ENCODE measurements around the gene APMAP. TPM values are rescaled to one million over a fixed set of nuclear protein-coding genes. Genes with fewer than 3 reads are reported as not detected.
"Not testable (repeated sequence)": the region's sequence is repeated elsewhere in the genome, so short reads cannot be mapped to it uniquely, and the experiment has no call there.

The APMAP gene
- polyA plus RNA-seq, 1 donor from 2014 or later, result 42.0 TPM

DNA sequence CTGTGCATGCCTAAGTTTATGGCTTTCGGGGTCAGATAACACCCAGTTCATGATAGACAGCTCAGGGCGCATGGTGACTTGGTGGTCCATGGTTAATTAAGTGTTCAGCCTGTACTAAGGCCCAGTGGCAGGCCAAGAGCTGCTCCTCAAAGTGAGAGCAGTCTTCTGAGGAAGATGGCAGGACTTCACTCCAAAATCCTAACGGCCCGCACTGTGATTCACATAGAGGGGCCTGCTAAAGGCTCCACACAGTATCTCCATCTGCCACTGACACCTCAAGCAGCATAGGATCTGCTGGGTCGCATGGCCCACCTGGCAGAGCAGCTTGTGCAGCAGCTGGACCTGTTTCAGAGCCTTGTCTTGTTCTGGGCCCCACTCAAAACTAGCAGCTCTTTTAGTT is 54.1 kb downstream of the APMAP start:
- Mint-ChIP-seq H3K27ac (no peak overlapping the region), H3K4me1 (no peaks in the 10 kb centered on the region), H3K36me3 (peaks cover 4% of the 10 kb centered on the region), H3K27me3 (no peaks in the 10 kb centered on the region), H3K9me3 (peaks cover 3 to 9% (median 7%) of the 10 kb centered on the region in 3 donors), H3K4me3 (no peak overlapping the region)

DNA sequence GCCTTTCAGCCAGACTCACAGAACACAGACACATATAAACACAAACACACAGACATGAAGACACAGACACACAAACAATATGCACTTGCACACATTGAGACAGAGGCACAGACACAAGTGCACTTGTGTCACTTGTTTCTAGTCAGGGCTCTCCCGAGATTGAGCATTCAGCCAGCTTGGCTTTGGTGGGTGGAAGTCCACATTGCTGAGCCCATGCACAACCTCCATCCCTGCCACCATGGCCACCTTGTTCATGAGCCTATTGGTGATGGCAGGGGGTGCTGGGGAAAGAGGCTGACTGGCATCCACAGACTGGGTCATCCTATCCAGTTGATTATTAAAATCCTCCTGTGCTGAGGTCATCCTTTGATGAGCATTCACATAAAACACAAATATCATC is 55.0 kb downstream of the APMAP start:
- Mint-ChIP-seq H3K36me3 (peaks cover 4% of the 10 kb centered on the region), H3K4me1 (no peaks in the 10 kb centered on the region), H3K4me3 (no peak overlapping the region), H3K27me3 (no peaks in the 10 kb centered on the region), H3K9me3 (peaks cover 3 to 9% (median 7%) of the 10 kb centered on the region in 3 donors), H3K27ac (no peak overlapping the region)

DNA sequence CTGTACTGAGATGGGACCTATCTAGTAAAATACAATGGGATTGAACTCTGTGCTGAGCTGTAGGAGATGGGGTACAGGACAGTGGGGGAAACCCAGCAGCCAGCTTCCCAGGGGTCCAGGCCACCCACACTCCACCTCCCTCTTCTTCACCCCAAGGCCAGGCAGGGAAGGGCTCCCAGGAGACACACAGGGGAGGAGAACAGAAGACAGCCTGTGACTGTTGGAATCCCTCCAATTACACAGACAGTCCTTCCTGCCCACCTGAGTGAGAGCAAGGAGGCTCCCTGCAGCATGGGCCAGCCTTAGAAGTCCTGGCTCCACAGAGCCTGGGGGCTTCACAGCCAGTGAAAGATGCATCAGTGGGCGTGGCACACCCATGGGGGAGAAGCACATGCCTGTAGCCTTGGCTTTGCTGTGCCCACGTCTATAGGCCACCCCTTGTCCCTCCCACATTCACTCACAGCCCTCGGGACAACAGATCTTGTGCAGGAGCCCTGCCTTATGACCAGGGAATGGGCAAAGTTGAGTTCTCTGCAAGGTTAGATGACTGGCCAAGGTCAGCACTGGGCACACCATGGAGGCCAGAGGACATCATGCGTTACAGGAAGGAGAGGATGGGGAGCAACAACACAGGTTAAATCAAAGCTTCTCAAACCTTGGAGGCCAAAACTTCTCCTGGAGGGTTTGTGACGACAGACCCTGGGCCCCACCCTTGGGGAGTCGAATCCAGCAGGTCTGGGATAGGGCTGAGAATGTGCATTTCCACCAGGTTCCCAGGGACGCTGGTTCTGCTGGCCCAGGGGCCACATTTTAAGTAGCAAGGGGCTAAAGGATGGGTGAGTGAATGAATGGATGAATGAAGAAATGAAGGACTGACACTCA is 55.8 kb downstream of the APMAP start:
- no peak overlapping the region for H3K4me3 Mint-ChIP-seq
- peaks cover 3 to 7% (median 6%) of the 10 kb centered on the region in 3 donors for H3K9me3 Mint-ChIP-seq

DNA sequence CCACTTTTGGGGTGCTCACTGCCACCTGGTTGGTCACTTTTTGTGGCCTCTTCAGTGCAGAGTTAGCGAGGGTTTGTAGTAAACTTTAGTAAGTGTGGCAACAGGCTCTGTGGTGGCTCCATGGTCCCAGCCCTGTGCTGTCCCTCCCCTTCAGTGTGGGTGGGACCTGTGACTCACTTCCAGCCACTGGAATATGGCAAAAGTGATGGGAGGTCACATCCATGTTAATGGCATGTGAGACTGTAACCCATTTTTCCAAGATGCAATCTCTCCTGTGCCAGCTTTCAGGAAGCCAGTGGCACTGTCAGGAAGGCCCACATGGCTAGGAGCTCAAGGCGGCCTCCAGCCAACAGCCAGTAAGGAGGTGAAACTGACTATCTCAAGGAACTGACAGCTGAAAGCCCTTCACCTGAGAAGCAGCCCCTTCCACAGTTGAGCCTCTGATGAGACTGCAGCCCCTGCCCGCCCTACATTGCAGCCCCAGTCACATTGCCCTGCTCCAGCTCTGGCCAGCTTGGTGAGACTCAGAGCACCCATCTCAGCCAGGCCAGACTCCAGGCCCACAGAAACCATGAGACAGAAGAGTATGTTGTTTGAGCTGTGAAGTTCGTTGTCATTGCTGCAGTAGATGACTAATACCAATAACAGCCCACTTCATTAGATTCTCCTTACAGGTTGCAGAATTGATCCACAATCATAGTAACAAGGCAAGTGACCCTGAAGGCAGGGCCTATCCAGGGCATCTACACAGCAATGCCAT is 56.6 kb downstream of the APMAP start:
- Mint-ChIP-seq H3K36me3 (peaks cover 3% of the 10 kb centered on the region), H3K4me3 (no peak overlapping the region), H3K4me1 (peaks cover 0 to 3% (median 0%) of the 10 kb centered on the region in 3 donors), H3K27me3 (peaks cover 6% of the 10 kb centered on the region), H3K27ac (no peak overlapping the region), H3K9me3 (peaks cover 0 to 7% (median 0%) of the 10 kb centered on the region in 3 donors)

More for the DNA sequence above, 55.8 kb downstream of the APMAP start:
- peaks cover 1% of the 10 kb centered on the region for H3K27me3 Mint-ChIP-seq
- H3K27ac Mint-ChIP-seq, result no peak overlapping the region
- H3K36me3 Mint-ChIP-seq, result peaks cover 4% of the 10 kb centered on the region
- peaks cover 0 to under 1% (median 0%) of the 10 kb centered on the region in 3 donors for H3K4me1 Mint-ChIP-seq

DNA sequence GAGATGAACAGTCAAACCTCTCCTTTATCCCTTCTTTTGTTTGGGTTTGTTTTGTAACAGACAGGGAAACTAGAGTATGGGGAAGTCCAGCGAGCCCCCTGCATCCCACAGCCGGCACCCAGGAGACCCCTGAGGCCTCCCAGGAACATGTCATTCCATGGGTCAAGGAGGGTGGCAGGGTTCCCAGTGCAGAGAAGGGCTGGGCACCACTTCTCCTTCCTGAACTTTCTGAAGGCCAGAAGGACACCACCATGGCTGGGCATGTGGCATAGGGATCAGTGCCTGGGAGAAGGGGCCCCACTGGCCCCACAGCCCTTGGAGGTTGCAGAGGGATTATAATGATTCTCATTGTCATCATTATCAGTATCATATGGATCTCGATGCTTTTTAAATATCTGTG is 57.4 kb downstream of the APMAP start:
- no peak overlapping the region for H3K4me3 Mint-ChIP-seq
- H3K27me3 Mint-ChIP-seq, result peaks cover 6% of the 10 kb centered on the region
- peaks cover 3% of the 10 kb centered on the region for H3K36me3 Mint-ChIP-seq
- peaks cover 0 to 6% (median 0%) of the 10 kb centered on the region in 3 donors for H3K9me3 Mint-ChIP-seq
- H3K4me1 Mint-ChIP-seq, result peaks cover 0 to 3% (median 0%) of the 10 kb centered on the region in 3 donors
- H3K27ac Mint-ChIP-seq, result no peak overlapping the region

DNA sequence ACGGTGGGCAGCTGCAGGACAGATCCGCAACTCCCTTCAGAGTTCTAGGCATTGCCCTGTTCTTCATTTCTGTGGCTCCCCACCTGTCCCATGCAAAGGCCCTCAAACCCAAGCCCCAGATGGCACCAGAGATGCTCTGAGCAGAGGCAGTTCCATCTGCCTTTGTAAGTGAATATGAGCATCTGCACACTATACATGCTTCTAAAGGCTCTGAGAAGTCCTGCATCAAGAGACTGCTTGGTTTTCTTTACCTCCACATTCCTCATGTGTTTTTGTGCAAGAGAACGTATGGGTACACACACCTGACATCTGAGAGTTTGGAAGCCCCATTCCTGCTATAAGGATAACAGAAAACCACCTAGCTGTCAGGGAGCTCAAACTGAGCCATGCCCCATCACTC is 57.8 kb downstream of the APMAP start:
- Mint-ChIP-seq H3K4me3 (no peak overlapping the region), H3K4me1 (peaks cover 0 to 3% (median 0%) of the 10 kb centered on the region in 3 donors), H3K36me3 (peaks cover 3% of the 10 kb centered on the region), H3K27me3 (peaks cover 6% of the 10 kb centered on the region), H3K27ac (no peak overlapping the region), H3K9me3 (peaks cover 0 to 5% (median 0%) of the 10 kb centered on the region in 3 donors)

DNA sequence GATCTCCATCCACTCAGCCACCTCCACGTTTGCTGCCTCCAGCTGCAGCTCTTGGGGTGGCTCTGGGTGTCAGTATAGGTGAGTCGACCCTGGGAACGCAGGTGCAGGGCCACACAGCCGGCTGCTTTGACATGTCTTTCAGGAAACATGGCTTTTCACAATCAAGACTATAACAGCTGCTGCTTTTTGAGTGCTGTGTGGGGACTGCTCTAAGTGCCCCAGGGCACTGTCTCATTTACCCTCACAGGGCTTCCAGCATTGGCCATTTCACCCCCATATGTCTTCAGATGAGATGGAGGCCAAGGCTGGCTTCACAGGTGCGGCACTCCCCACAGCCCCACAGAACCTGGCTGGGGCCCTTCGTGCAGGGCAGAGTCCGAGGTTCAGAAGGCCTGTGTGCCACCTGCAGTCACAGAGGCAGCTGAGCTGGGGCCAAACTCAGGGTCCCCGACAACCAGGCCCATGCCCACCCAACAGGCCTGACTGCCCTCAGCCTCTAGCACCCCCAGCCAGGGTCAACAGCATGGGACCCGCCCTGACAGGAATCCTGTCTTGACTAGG is 58.4 kb downstream of the APMAP start:
- Mint-ChIP-seq H3K4me3 (no peak overlapping the region), H3K27me3 (peaks cover 6% of the 10 kb centered on the region), H3K9me3 (peaks cover 0 to 5% (median 0%) of the 10 kb centered on the region in 3 donors), H3K4me1 (peaks cover 0 to 3% (median 0%) of the 10 kb centered on the region in 3 donors), H3K27ac (no peak overlapping the region), H3K36me3 (peaks cover 3% of the 10 kb centered on the region)

DNA sequence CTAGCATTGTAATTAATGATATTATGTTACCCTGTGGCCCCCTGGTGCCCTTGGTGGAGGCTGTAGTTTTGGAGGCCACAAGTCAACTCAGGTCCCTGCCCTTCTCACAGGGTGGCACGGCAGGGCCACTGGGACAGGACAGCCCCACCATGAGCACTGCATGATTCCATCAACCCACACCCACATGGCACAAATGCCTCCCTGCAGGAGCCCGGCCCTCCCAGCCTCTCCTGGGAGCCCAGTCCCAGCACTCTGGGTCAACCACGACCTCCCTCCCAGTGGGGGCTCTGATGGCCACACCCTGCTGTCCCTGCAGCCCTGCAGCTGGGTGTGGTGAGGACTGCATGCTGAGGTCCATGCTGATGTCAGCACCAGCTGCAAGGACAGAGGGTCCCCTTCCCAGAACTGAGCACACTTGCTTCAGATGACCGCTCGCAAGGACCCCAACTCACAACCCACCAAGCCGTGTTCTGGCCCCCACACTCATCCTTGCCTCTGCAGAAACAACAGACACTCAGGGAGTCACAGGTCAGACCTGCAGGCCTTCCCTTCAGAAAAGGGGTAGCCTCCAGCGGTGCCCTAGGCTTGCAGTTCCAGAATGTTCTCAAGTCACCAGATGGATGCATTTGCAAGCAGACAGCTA is 59.2 kb downstream of the APMAP start:
- Mint-ChIP-seq H3K27ac (no peak overlapping the region), H3K36me3 (peaks cover 3% of the 10 kb centered on the region)

DNA sequence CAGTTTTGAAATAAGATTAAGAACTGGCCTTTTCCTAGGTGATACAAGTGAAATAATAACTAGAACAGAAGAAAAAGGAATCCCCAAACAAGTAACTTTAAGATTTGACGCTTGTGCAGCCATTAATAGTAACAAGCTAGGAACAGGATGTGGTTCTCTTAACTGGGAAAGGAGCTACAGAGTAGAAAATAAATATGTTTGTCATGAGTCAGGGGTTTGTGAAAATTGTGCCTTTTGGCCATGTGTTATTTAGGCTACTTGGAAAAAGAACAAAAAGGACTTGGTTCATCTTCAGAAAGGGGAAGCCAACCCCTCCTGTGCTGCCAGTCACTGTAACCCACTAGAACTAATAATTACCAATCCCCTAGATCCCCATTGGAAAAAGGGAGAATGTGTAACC is 60.7 kb downstream of the APMAP start:
- not testable (repeated sequence) for H3K27ac Mint-ChIP-seq

More for the DNA sequence above, 59.2 kb downstream of the APMAP start:
- Mint-ChIP-seq H3K27me3 (peaks cover 6% of the 10 kb centered on the region), H3K9me3 (peaks cover 0 to 5% (median 0%) of the 10 kb centered on the region in 3 donors), H3K4me3 (no peak overlapping the region), H3K4me1 (peaks cover 0 to 3% (median 0%) of the 10 kb centered on the region in 3 donors)

DNA sequence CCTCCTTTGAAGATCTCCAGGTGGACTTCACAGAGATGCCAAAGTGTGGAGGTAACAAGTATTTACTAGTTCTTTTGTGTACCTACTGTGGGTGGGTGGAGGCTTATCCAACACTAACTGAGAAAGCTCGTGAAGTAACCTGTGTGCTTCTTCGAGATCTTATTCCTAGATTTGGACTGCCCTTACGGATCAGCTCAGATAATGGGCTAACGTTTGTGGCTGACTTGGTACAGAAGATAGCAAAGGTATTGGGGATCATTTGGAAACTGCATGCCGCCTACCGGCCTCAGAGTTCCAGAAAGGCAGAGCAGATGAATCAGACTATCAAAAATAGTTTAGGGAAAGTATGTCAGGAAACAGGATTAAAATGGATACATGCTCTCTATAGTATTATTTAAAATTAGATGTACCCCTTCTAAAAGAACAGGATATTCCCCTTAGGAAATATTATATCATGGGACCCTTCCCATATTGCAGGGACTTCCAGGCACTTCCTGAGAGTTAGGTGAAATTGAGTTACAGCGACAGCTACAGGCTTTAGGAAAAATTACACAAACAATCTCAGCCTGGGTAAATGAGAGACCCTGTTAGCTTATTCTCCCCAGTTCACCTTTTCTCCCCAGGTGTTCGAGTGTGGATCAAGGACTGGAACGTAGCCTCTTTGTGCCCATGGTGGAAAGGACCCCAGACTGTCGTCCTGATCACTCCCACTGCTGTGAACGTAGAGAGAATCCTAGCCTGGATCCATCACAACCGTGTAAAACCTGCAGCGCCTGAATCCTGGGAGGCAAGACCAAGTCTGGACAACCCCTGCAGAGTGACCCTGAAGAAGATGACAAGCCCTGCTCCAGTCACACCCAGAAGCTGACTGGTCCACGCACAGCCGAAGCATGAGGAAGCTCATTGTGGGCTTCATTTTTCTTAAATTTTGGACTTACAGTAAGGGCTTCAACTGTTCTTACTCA is 61.5 kb downstream of the APMAP start:
- not testable (repeated sequence) for H3K27ac Mint-ChIP-seq

More for the DNA sequence above, 60.7 kb downstream of the APMAP start:
- H3K36me3 Mint-ChIP-seq, H3K4me3 Mint-ChIP-seq, H3K9me3 Mint-ChIP-seq, H3K27me3 Mint-ChIP-seq, H3K4me1 Mint-ChIP-seq: not testable (repeated sequence)

DNA sequence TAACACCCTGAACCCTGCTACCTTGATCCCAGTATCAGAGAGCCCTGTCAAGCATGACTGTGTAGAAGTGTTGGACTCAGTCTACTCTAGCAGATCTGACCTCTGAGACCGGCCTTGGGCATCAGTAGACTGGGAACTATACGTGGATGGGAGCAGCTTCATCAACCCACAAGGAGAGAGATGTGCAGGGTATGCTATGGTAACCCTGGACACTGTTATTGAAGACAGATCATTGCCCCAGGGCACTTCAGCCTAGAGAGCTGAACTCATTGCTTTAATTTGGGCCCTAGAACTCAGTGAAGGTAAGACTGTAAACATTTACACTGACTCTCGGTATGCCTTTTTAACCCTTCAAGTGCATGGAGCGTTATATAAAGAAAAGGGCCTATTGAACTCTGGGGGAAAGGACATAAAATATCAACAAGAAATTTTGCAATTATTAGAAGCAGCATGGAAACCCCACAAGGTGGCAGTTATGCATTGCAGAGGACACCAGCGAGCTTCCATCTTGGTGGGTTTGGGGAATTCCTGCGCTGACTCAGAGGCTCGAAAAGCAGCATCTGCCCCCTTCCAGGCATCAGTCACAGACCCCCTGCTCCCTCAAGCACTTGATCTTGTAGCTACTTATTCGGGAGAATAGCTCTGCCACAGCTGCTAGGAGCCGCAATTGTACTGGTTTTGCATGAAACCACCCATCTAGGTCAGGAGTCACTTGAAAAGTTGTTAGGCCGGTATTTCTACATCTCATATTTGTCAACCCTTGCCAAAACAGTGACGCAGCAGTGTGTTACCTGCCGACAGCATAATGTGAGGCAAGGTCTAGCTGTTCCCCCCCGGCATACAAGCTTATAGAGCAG is 62.5 kb downstream of the APMAP start:
- H3K27ac Mint-ChIP-seq, H3K4me1 Mint-ChIP-seq, H3K27me3 Mint-ChIP-seq, H3K9me3 Mint-ChIP-seq, H3K36me3 Mint-ChIP-seq, H3K4me3 Mint-ChIP-seq: not testable (repeated sequence)

More for the DNA sequence above, 61.5 kb downstream of the APMAP start:
- H3K27me3 Mint-ChIP-seq, H3K4me1 Mint-ChIP-seq, H3K4me3 Mint-ChIP-seq, H3K36me3 Mint-ChIP-seq, H3K9me3 Mint-ChIP-seq: not testable (repeated sequence)

DNA sequence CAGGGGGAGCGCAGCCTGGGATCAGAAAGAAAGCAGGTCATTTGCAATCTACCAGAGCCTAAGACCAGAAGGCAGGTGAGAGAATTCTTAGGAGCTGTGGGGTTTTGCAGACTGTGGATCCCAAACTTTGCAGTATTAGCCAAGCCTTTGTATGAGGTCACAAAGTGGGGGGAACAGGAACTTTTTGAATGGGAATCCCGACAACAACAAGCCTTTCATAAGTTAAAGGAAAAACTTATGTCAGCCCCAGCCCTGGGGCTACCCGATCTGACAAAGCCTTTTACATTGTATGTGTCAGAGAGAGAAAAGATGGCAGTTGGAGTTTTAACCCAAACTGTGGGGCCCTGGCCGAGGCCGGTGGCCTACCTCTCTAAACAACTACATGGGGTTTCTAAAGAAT is 63.3 kb downstream of the APMAP start:
- H3K36me3 Mint-ChIP-seq, H3K4me3 Mint-ChIP-seq, H3K9me3 Mint-ChIP-seq, H3K27me3 Mint-ChIP-seq, H3K4me1 Mint-ChIP-seq, H3K27ac Mint-ChIP-seq: not testable (repeated sequence)

DNA sequence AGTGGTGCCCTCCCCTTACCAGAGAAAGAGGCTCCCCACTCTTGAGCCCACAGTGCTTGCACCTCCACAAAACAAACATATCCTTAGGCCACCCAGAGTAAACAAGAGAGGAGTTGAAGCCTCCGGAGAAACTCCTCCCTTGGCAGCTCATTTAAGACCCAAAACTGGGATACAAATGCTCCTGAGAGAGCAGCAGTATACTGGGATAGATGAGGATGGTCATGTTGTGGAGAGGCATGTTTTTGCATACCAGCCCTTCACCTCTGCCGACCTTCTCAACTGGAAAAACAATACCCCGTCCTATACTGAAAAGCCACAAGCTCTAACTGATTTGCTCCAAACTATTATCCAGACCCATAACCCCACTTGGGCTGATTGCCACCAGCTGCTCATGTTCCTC is 71.8 kb downstream of the APMAP start:
- not testable (repeated sequence) for H3K9me3 Mint-ChIP-seq, H3K36me3 Mint-ChIP-seq, H3K27ac Mint-ChIP-seq, H3K4me1 Mint-ChIP-seq, H3K4me3 Mint-ChIP-seq
- H3K27me3 Mint-ChIP-seq, result peaks cover 19% of the 10 kb centered on the region

Measured in IgD-negative memory B cell (primary cell).